GM12892 (cell line): ENCODE data around the gene CAMTA1.

Source experiments
- POLR2A ChIP-seq: IDR thresholded peaks from 2 replicates; pipeline ENCODE4 v1.6.1; 2011; ENCODE audit warnings: low read depth, low read length, control low read depth
- POLR2AphosphoS5 ChIP-seq: IDR thresholded peaks from 2 replicates; pipeline ENCODE4 v1.6.1; 2011; ENCODE audit warnings: low read depth, low read length, control low read depth
- TAF1 ChIP-seq: IDR thresholded peaks from 2 replicates; pipeline ENCODE4 v1.6.1; 2011; ENCODE audit warnings: low read depth, mild to moderate bottlenecking, control low read depth, low read length, borderline replicate concordance

DNA sequence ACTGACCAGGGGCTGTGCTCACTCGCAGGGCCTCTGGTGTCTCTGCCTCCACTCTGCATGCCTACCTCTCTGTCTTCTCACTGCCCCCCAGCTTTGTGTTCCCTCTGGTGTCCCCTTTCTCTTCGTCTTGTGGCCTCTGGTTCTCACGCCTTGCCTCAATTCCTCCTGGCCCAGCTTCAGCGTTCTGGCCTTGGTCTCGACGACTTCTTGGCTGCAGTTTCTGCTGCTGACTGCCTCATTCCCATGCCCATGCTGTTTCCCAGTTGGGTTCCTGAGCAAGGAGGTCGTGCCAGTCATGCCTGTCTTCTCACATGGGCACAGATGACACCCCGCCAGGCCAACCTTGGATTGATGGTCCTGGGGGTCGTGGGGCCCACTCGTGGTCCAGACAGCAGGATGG lies 562.8 kb downstream of the CAMTA1 start:
- TF ChIP-seq POLR2A (no peak), POLR2AphosphoS5 (no peak), TAF1 (no peak)
